HG02571 (cell line): ENCODE results near the gene SSH3.

Experiments used
- ATAC-seq: cut with Tn5 transposase; IDR thresholded peaks from one replicate; pipeline ENCODE4 v1.9.1; 2021; ENCODE audit warnings: mild to moderate bottlenecking, moderate library complexity; ENCODE audit not compliant: unreplicated experiment

Gene SSH3

DNA sequence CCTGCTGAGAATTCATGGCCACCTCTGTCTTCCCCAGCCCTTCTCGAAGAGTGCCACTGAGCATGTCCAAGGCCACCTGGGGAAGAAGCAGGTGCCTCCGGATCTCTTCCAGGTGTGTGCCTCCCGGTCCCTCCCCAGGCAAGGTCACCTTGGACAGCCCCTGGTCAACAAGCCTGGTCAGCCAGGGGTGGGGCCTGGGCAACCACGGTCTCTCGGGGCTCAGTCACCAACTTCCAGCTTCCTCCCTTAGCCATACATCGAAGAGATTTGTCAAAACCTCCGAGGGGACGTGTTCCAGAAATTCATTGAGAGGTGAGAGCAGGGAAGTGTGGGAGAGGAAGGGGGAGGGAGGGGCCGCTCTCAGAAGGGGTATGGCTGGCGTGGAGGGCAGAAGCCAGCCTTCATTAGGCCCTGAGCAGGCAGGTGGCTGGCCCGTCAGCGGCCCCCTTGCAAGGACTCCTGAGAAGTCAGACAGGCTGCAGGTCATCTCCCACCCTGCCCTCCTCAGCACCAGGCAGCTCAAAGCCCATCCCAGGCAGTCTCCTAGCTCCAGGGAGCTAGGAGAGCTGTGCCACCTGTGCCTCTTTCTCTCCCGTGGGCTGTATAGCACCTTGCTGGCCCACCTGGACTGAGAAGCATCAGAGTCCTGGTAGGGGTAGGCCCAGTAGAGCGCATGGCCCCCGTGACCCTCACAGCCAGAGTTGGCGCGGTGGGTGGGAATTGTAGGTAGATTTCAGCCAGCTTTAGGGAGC, 23.6 kb upstream of the SSH3 start:
- ATAC-seq = no peak

DNA sequence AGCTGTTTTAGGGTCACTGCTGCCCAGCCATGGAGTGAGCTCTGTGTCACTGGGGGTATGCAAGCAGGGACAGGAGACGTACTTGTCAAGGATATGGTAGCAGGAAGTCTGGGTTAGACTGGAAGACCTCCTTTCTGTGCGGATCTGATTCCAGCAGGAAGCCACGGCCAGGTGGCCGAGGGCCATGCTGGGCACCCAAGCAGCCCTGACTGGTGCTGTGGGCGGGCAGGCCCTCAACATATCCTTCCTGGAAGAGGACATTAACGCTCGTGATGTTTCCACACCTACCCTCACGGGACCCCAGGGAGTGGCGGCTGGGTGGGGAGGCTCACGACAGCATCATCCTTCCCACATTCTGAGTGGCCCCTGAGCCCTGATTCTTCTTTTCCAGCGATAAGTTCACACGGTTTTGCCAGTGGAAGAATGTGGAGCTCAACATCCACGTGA, 23.0 kb upstream of the SSH3 start:
- ATAC-seq = no peak

DNA sequence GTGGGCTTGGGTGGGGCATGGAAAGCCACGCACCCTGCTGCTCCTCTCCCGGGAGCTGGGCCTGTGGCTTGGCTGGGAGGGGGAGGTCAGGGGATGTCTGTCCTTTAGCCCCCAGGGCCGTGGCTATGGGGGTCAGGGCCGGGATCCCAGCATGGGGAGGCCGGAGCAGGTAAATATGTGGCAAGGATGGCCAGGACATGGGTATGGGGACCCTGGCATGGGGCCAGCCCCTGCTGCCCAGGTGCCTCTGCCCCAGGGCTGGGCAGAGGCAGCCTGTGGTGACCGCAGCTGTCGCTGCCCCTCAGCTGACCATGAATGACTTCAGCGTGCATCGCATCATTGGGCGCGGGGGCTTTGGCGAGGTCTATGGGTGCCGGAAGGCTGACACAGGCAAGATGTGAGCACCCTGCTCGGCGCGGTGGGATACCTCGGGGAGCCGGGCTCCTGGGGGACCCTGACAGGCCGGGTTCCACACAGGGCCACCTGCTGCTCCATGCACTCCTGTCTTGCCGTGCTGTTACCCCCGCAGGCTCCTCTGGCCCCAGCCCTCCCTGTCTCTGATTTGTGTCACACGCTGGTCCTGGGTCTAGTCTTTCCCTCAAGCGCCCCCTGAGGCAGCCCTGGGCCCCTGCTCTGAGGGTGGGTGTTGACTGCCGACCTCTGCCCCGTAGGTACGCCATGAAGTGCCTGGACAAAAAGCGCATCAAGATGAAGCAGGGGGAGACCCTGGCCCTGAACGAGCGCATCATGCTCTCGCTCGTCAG, 22.4 kb upstream of the SSH3 start:
- ATAC-seq = no peak

DNA sequence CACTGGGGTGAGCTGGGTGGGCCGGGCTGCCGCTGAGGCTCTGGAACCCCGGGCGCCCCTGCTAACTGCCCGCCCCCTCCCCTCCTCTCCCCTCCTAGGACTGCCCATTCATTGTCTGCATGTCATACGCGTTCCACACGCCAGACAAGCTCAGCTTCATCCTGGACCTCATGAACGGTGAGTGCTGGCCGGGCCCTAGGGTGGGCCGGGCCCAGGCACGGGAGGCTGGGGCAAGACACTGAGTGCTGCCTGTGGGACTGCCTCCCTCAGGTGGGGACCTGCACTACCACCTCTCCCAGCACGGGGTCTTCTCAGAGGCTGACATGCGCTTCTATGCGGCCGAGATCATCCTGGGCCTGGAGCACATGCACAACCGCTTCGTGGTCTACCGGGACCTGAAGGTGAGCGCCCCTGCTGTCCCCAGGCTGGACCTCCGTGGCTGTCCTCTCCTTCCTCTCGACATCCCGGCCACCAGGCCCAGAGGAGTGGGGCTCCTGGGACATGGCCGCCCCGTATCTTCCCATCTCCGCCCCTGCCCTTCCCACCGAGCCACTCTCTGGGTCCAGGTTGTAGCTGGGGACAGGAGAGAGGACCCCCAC, 21.7 kb upstream of the SSH3 start:
- ATAC-seq = no peak

DNA sequence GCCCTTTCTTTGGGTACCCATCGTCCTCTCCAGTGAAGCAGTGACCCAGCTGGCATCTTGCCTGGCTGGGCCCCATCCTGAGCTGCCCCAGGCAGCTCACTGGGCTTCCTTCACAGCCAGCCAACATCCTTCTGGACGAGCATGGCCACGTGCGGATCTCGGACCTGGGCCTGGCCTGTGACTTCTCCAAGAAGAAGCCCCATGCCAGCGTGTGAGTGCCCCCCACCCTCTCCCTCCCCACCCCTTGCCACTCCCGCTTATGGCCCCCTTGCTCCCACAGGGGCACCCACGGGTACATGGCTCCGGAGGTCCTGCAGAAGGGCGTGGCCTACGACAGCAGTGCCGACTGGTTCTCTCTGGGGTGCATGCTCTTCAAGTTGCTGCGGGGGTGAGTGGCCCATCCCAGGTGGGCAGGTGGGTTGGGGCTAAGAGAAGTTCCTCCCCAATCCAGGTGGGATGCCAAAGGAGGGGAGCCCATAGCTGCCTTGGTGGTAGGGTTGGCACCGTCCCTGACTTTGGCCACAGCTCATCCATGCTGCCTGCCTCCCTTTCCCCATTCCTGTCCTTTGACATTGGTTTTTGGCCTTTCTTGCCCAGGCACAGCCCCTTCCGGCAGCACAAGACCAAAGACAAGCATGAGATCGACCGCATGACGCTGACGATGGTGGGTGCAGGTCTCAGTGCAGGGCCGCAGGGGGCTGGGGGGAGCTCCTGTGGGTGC, 21.0 kb upstream of the SSH3 start:
- no peak for ATAC-seq

DNA sequence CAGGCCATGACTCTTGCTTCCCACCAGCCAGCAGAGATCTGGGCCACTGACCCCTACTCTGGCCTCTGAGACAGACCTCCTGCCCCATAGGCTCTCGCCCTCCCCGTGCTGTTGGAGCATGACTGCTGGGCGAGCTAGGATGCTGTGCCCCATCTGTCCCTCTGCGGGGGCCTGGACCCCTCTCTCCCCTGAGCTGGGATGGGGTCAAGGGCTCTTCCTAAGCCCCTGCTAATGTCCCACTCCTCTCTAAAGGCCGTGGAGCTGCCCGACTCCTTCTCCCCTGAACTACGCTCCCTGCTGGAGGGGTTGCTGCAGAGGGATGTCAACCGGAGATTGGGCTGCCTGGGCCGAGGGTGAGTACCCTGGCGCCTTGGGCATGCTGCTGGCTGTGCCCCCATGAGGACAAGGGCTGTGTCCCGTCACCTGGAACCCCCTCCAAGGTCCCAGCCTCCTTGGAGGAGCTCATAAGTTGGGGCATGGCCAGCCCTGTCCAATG, 20.4 kb upstream of the SSH3 start:
- ATAC-seq = no peak

DNA sequence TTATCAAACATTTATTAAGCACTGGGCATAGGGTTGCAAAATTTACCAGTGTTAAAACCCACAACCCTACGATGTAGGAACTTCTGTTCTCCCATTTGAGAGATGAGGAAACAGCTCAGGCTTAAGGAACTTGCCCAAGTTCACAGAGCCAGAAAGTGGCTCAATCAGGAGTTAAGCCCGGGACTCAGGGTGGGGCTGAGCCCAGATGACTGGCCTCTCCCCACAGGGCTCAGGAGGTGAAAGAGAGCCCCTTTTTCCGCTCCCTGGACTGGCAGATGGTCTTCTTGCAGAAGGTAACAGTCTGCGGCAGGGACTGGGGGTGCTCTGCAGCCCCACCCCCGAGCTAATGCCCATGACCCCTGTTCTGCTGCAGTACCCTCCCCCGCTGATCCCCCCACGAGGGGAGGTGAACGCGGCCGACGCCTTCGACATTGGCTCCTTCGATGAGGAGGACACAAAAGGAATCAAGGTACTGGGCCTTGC, 19.8 kb upstream of the SSH3 start:
- no peak for ATAC-seq

DNA sequence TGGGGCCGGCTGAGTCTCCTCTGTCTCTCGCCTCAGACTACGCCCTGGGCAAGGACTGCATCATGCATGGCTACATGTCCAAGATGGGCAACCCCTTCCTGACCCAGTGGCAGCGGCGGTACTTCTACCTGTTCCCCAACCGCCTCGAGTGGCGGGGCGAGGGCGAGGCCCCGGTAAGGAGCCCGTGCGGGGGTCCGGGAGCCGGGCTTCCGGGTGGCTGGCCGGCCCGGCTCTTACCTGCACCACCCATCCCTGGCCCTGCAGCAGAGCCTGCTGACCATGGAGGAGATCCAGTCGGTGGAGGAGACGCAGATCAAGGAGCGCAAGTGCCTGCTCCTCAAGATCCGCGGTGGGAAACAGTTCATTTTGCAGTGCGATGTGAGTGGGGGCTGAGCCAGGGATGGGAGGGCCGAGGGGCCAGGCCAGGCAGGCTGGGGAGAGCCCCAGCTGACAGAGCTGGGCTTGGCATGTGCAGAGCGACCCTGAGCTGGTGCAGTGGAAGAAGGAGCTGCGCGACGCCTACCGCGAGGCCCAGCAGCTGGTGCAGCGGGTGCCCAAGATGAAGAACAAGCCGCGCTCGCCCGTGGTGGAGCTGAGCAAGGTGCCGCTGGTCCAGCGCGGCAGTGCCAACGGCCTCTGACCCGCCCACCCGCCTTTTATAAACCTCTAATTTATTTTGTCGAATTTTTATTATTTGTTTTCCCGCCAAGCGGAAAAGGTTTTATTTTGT, 18.4 kb upstream of the SSH3 start:
- no peak for ATAC-seq

DNA sequence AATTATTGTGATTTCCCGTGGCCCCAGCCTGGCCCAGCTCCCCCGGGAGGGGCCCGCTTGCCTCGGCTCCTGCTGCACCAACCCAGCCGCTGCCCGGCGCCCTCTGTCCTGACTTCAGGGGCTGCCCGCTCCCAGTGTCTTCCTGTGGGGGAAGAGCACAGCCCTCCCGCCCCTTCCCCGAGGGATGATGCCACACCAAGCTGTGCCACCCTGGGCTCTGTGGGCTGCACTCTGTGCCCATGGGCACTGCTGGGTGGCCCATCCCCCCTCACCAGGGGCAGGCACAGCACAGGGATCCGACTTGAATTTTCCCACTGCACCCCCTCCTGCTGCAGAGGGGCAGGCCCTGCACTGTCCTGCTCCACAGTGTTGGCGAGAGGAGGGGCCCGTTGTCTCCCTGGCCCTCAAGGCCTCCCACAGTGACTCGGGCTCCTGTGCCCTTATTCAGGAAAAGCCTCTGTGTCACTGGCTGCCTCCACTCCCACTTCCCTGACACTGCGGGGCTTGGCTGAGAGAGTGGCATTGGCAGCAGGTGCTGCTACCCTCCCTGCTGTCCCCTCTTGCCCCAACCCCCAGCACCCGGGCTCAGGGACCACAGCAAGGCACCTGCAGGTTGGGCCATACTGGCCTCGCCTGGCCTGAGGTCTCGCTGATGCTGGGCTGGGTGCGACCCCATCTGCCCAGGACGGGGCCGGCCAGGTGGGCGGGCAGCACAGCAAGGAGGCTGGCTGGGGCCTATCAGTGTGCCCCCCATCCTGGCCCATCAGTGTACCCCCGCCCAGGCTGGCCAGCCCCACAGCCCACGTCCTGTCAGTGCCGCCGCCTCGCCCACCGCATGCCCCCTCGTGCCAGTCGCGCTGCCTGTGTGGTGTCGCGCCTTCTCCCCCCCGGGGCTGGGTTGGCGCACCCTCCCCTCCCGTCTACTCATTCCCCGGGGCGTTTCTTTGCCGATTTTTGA, 17.5 kb upstream of the SSH3 start:
- no peak for ATAC-seq

DNA sequence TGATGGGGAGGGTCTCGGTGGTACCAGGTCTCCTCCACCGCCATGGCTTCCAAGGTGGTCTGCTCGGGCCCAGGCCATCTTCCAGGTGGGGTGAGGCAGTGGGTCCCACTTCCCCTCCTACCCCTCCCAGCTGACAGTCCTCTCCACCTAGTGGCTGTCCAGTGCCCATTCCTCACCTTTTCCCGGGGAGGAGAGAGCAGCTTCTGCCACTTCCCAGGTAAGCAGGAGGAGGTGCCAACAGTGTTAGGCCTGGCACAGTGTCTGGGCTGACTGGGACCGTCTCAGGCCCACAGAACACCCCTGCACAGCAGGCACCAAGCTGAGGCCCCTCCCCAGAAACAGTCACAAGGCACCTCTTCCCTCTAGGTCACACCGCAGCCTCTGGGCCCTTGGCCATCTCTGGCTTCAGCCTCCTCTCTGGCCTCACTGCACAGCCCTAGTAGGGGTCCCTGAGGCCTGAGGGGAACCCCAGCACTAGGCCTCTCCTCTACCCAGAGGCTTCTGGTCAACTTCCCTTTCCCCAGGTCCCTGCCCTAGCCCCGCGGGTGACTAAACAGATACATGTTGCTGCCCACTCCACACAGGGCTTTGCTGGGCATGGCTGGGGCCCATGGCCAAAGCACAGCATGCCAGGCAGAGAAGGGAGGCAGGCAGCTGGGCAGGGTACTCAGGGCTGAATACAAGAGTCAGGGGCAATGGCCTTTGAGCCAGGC, 16.6 kb upstream of the SSH3 start:
- no peak for ATAC-seq

DNA sequence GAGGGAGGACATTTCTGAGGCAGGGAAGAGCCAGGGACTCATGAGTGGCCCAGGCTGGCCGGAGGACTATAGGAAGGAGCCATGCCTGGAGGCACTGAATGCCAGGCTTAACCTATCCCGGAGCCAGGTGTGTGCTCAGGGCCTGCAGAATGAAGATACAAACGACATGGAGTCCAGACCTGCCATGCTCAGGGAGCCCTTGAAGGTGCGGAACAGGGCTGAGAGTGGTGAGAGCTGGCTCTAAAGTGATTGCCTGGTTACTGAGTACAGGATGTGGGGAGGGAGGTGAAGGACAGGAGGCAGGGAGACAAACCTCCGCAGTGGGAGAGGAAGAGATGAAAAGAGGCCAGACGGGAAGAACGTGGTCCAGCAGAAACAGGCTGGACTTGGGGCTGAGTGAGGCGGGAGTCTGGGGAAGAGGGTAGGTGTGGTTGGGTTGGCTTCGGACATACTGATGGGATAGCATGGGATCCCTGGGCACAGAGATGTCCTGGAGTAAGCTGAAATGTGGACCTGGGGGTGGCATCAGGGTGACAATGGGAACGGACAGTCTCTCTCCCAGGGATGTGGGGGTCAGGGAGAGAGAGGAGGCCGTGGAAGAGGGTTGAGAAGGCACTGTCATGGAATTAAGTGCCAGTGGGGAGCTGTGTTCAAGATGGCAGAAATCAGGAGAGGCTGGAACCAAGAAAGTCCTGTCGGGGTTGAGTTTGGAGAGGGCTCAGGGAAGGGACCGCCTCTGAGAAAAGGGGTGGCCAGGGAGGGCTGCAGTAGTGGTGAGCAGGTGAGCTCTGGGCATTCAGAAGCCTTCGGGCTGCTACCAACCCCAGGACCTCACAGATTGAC, 15.8 kb upstream of the SSH3 start:
- ATAC-seq = no peak

DNA sequence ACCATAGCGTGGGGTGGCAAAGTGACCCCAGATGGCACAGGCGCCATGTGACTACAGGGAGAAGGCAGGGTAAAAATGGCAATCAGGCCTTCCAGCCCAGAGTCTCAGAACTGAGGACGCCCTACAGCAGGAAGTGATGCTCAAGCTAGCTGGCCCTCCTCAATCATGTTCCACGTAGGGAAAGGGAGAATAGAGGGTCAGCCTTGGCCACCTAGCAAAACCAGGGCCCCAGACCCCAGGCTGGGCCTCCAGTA, 15.2 kb upstream of the SSH3 start:
- ATAC-seq = no peak

DNA sequence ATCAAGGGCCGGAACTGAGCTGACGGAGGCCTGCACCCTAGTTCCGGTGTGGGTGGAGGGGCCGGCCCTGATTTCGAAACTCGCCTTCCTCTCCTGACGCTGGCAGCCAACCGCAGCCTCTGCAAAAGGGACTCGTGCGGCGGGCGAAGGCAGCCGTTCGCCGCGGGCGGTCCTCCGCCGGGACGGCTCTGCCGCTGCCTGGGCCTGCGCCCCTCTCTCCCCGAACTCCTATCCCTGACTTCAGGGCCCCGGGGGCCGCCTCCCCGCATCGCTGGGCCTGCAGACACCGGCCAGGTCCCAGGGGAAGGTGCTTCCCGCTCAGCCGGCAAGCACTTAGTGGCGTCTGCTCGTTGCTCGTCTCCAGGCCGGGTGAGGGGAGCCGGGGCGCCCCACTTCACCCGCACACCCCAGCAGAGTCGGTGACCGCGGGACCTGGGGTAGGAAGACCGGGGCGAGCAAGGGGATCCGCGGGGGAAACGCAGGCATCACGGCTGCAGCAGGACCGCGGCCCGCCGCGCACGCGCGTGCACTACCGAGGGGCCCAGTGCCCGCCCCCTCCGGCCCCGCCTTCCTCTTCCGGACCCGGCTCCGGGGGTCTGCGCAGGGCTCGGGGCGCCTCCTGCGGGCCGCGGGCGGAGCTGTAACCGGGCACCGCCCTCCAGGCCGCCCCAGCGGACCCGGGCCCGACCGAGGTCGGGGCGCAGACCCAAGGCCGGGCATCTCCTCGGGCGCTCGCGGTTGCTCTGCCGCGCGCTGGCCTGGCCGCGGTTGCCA, 14.7 kb upstream of the SSH3 start:
- ATAC-seq = peak; percentile 53

DNA sequence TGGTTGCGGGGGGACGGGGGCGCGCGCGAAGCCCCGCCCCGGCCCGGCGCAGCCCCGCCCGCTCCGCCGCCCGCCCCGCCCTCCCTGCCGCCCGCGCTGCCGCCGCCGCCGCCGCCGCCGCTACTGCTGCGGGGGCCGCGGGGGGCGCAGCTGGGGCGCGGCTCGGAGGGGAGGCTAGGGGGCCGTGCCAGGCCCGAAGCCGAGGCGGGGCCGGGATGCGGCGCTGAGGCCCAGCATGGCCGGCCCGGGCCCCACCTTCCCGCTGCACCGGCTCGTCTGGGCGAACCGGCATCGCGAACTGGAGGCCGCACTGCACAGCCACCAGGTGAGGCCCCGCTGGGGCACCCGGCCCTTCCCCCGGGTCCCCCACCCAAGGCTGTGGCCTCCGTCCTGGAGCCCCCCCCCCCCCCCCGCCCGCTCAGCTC, 14.1 kb upstream of the SSH3 start, which contains the start of gene ANKRD13D:
Gene ANKRD13D (plus strand): TSS at position 78 of the 425 bp plus-strand sequence. CDS start 158 bp downstream, at position 236.
- ATAC-seq = no peak

DNA sequence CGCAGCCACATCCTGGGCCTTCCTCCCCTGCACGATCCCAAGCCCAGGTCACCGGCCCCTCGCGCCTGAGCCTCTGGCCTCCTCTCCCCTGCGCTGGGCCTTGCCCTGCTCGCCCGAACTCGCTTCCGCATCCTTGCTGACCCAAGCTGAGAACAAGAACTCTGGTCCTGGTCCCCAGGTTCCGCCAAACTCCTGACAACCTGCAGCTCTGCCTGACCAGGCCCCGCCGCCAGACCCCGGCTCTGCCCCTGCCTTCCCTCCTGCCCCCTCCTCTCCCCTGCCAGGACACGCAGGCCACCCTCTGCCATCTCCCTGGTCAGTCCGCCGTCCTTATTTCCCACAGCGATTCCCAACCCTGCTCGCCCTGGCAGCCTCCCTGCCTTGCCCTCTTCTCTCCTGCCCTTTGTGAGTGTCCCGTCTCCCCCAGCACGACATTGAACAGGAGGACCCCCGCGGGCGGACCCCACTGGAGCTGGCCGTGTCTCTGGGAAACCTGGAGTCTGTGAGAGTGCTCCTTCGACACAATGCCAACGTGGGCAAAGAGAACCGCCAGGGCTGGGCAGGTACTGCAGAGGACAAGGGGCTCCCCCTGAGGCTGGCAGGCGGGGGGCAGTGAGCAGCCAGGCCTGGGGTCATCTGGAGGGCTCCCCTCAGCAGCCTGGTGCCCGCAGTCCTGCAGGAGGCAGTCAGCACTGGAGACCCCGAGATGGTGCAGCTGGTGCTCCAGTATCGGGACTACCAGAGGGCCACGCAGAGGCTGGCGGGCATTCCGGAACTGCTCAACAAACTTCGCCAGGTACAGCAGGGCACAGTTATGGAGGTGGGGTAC, 13.5 kb upstream of the SSH3 start:
- ATAC-seq = peak; percentile 2

DNA sequence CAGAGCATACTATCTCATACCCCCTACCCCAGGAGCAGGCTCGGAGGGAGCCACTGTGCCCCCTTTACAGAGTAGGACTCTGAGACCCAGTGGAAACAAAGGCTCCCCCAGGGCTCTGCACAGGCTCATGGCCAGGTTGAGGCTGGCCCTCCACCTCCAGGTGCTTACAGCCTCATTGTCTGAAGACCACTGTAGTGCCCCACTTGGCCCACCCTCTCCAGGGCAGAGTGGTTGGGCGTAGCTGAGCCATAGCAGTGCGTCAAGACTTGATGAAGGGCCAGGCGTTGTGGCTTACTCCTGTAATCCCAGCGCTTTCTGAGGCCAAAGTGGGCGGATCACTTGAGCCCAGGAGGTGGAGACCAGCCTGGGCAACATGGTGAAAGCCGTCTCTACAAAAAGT, 12.5 kb upstream of the SSH3 start:
- ATAC-seq = no peak
